Measurements from ENCODE around the gene SDCCAG8.

- TF ChIP-seq POLR2A (IDR thresholded peaks at IDR 0.05) (no peak), CTCF (IDR thresholded peaks at IDR 0.05) (no peak)
Measured at GRCh38 chr1:243320224-243320623, 64.4 kb downstream of the SDCCAG8 start.

Measured in suprapubic skin (tissue), 3 donors.